CD14-positive monocyte (primary cell): ENCODE measurements around the gene FHIT. TPM values are rescaled to one million over a fixed set of nuclear protein-coding genes. Genes with fewer than 3 reads are reported as not detected.

Experiments
- DNase-seq, 3 donors: peaks; one replicate each; pipeline ENCODE4 v3.0.0-alpha.2; 2011 to 2022
- H2AFZ ChIP-seq: 2 replicates; pipeline ENCODE4 v1.6.0; 2012; ENCODE audit warnings: mild to moderate bottlenecking, low read depth, low read length, inconsistent platforms; ENCODE audit not compliant: insufficient read depth, poor library complexity, severe bottlenecking
- H3K27ac ChIP-seq, 2 donors: 1 replicate in 1 of 2; 2 replicates in 1 of 2; pipeline ENCODE4 v1.5.1; 2012 to 2013; ENCODE audit warnings: low read length in 2 of 2, control low read depth in 1 of 2, inconsistent platforms in 1 of 2, low read depth in 1 of 2, mild to moderate bottlenecking in 1 of 2
- H3K27me3 ChIP-seq, 2 donors: one replicate each; pipeline versions ENCODE4 v1.6.0 to v1.6.1; 2011 to 2013; ENCODE audit warnings: low read length in 2 of 2; ENCODE audit not compliant: control insufficient read depth in 2 of 2, insufficient read depth in 2 of 2
- H3K36me3 ChIP-seq, 2 donors: replicated peaks in 1 of 2; 1 replicate in 1 of 2; 2 replicates in 1 of 2; pipeline versions ENCODE4 v1.5.1 to v1.6.1; 2012 to 2013; ENCODE audit warnings: low read length in 2 of 2, control low read depth in 1 of 2, inconsistent platforms in 1 of 2, mild to moderate bottlenecking in 1 of 2; ENCODE audit not compliant: insufficient read depth in 2 of 2, control insufficient read depth in 1 of 2
- H3K4me1 ChIP-seq, 2 donors: 1 replicate in 1 of 2; 2 replicates in 1 of 2; pipeline versions ENCODE4 v1.5.1 to v1.6.1; 2012 to 2013; ENCODE audit warnings: low read length in 2 of 2, control low read depth in 1 of 2, inconsistent platforms in 1 of 2, mild to moderate bottlenecking in 1 of 2, moderate library complexity in 1 of 2; ENCODE audit not compliant: insufficient read depth in 2 of 2, control insufficient read depth in 1 of 2
- H3K4me2 ChIP-seq: replicated peaks from 2 replicates; pipeline ENCODE3; 2012; ENCODE audit warnings: low read length, moderate library complexity, mild to moderate bottlenecking; ENCODE audit not compliant: poor library complexity, severe bottlenecking; ENCODE audit errors: extremely low read depth
- H3K4me3 ChIP-seq, 3 experiments: fragments of 200-600 bp in 1 of 3; sonication (generic) in 1 of 3; replicated peaks in 1 of 3; 1 replicate in 2 of 3; 2 replicates in 1 of 3; pipeline ENCODE4 v1.5.1; 2011 to 2013; ENCODE audit warnings: low read length in 3 of 3, mild to moderate bottlenecking in 3 of 3, control low read depth in 2 of 3, low read depth in 2 of 3, inconsistent platforms in 1 of 3, moderate library complexity in 1 of 3
- H3K79me2 ChIP-seq: 2 replicates; pipeline ENCODE4 v1.6.0; 2012; ENCODE audit warnings: mild to moderate bottlenecking, control low read depth, inconsistent platforms, low read length, moderate library complexity; ENCODE audit not compliant: insufficient read depth
- H3K9ac ChIP-seq: 2 replicates; pipeline ENCODE4 v1.6.0; 2017; ENCODE audit warnings: low read length, mild to moderate bottlenecking; ENCODE audit not compliant: insufficient read depth, poor library complexity, severe bottlenecking
- H3K9me3 ChIP-seq, 2 donors: replicated peaks in 1 of 2; 1 replicate in 1 of 2; 2 replicates in 1 of 2; pipeline versions ENCODE4 v1.5.1 to v1.6.1; 2012 to 2013; ENCODE audit warnings: low read length in 2 of 2, control low read depth in 1 of 2; ENCODE audit not compliant: control insufficient read depth in 1 of 2, insufficient read depth in 1 of 2
- H4K20me1 ChIP-seq: 2 replicates; pipeline ENCODE4 v1.6.0; 2012; ENCODE audit warnings: mild to moderate bottlenecking, low read length, control low read depth, moderate library complexity; ENCODE audit not compliant: insufficient read depth
- H3K27ac Mint-ChIP-seq, 7 donors: one replicate each; pipeline ENCODE4 v1.8.0; 2020; ENCODE audit warnings: mild to moderate bottlenecking in 7 of 7, mixed read lengths in 7 of 7, moderate library complexity in 6 of 7, inconsistent platforms in 2 of 7
- H3K27me3 Mint-ChIP-seq, 3 donors: one replicate each; pipeline ENCODE4 v1.8.0; 2021 to 2022; ENCODE audit warnings: low read depth in 3 of 3, mild to moderate bottlenecking in 3 of 3, mixed read lengths in 3 of 3, moderate library complexity in 3 of 3, inconsistent platforms in 1 of 3
- H3K36me3 Mint-ChIP-seq, 2 donors: one replicate each; pipeline ENCODE4 v1.8.0; 2020; ENCODE audit warnings: mixed read lengths in 2 of 2, inconsistent platforms in 1 of 2, mild to moderate bottlenecking in 1 of 2
- H3K4me1 Mint-ChIP-seq: one replicate; pipeline ENCODE4 v1.8.0; 2020; ENCODE audit warnings: mild to moderate bottlenecking, mixed read lengths
- H3K4me3 Mint-ChIP-seq, 2 donors: one replicate each; pipeline ENCODE4 v1.8.0; 2020; ENCODE audit warnings: mild to moderate bottlenecking in 2 of 2, mixed read lengths in 2 of 2, moderate library complexity in 1 of 2
- H3K9me3 Mint-ChIP-seq, 7 donors: one replicate each; pipeline ENCODE4 v1.8.0; 2020 to 2022; ENCODE audit warnings: mixed read lengths in 7 of 7, mild to moderate bottlenecking in 6 of 7, moderate library complexity in 6 of 7, inconsistent platforms in 2 of 7
- CTCF ChIP-seq: fragments of 200-600 bp; IDR thresholded peaks from one replicate; pipeline ENCODE4 v1.8.0; 2022; ENCODE audit warnings: antibody characterized with exemption, mild to moderate bottlenecking
- WGBS: methylation state at CpG from one replicate; pipeline ENCODE4 v1.1.5; 2013; ENCODE audit warnings: missing lambda C conversion rate; ENCODE audit not compliant: insufficient coverage; 5-methylcytosine and 5-hydroxymethylcytosine counted together
- intact Hi-C, 2 donors: fragments of 100-400 bp; cut with micrococcal nuclease; formaldehyde crosslinking; loops; one replicate each; pipeline versions ENCODE4 v1.15.0 to v1.15.1; 2023
- polyA plus RNA-seq, 3 donors: library from polyadenylated mRNA; depleted of rRNA in 1 of 3; unstranded in 2 of 3; stranded (reverse) in 1 of 3; fragments of 300-500 nt in 2 of 3; fragments of >200 nt in 1 of 3; fragmentation: Illumina TruSeq in 2 of 3; gene quantifications; 1 replicate in 2 of 3; 2 replicates in 1 of 3; pipeline ENCODE4 v1.2.3, GENCODE V29; 2012 to 2021

FHIT gene
- polyA plus RNA-seq, 3 donors: 1.7 to 3.4 (median 3.2) TPM

GRCh38 chr3:59925946-59926345 is 1325.3 kb downstream of the FHIT start:
- no peak overlapping the region for H2AFZ ChIP-seq
- H3K4me2 ChIP-seq: no peak overlapping the region
- H3K79me2 ChIP-seq: no peaks in the 10 kb centered on the region
- no peaks in the 10 kb centered on the region for H3K36me3 ChIP-seq
- no peak overlapping the region for H3K27ac Mint-ChIP-seq
- no peak overlapping the region for H3K4me3 Mint-ChIP-seq
- intact Hi-C loops: no loop called here
- H3K27me3 Mint-ChIP-seq: peaks cover 0 to 4% (median 1%) of the 10 kb centered on the region in 3 donors
- H3K4me1 Mint-ChIP-seq: no peaks in the 10 kb centered on the region
- H4K20me1 ChIP-seq: no peaks in the 10 kb centered on the region
- no peak for TF ChIP-seq CTCF
- H3K4me1 ChIP-seq: no peaks in the 10 kb centered on the region
- no peak overlapping the region for H3K4me3 ChIP-seq
- no peaks in the 10 kb centered on the region for H3K9me3 ChIP-seq
- no peaks in the 10 kb centered on the region for H3K36me3 Mint-ChIP-seq
- H3K9me3 Mint-ChIP-seq: peaks cover 0 to 3% (median 0%) of the 10 kb centered on the region in 7 donors
- DNase-seq: no peak
- H3K27ac ChIP-seq: no peak overlapping the region
- H3K27me3 ChIP-seq: no peaks in the 10 kb centered on the region
- no peak overlapping the region for H3K9ac ChIP-seq

- no peak for DNase-seq
- H3K27me3 ChIP-seq: no peaks in the 10 kb centered on the region
- intact Hi-C loops: no loop called here
- 81% methylated on average over 2 of the region's 7 CpGs for WGBS
- Mint-ChIP-seq H3K4me3 (no peak overlapping the region), H3K4me1 (no peaks in the 10 kb centered on the region), H3K27ac (no peak overlapping the region), H3K36me3 (no peaks in the 10 kb centered on the region), H3K9me3 (peaks cover 0 to 7% (median 1%) of the 10 kb centered on the region in 7 donors), H3K27me3 (peaks cover 0 to 4% (median 1%) of the 10 kb centered on the region in 3 donors)
- H3K4me2 ChIP-seq: no peak overlapping the region
- no peak for TF ChIP-seq CTCF
- no peaks in the 10 kb centered on the region for H3K79me2 ChIP-seq
- no peaks in the 10 kb centered on the region for H4K20me1 ChIP-seq
- no peaks in the 10 kb centered on the region for H3K36me3 ChIP-seq
- no peaks in the 10 kb centered on the region for H3K4me1 ChIP-seq
- H3K9me3 ChIP-seq: no peaks in the 10 kb centered on the region
- no peak overlapping the region for H3K27ac ChIP-seq
- H3K4me3 ChIP-seq: no peak overlapping the region
- no peak overlapping the region for H2AFZ ChIP-seq
- H3K9ac ChIP-seq: no peak overlapping the region
These were observed 1329.1 kb downstream of the FHIT start for GRCh38 chr3:59922192-59922591.
